ENCODE data around the gene MAN1B1.
"Not testable (repeated sequence)": the region's sequence is repeated elsewhere in the genome, so short reads cannot be mapped to it uniquely, and the experiment has no call there.

The MAN1B1 gene

DNA sequence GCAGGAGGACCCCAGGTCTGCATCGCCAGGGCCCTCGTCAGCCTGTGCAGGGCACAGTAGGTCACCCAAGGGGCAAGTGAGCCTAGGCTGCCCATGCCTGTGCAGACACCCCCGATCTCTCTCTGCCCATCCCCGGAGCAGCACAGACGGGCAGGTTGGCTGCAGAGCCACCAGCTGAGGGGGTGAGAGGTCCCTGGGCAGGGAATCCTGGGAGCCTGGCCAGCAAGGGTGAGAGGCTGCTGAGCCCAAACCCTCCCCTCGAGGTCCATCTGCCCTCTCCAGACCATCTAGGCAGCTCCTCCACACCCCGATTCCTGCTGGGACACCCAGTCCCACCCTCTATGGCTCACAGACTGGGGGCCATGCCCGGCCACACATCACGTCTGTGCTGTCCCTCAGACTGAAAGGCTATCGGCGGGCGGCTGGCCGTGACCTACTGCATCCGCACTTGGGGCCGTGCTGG is 30.5 kb downstream of the MAN1B1 start:
- TF ChIP-seq, protein P1, sequence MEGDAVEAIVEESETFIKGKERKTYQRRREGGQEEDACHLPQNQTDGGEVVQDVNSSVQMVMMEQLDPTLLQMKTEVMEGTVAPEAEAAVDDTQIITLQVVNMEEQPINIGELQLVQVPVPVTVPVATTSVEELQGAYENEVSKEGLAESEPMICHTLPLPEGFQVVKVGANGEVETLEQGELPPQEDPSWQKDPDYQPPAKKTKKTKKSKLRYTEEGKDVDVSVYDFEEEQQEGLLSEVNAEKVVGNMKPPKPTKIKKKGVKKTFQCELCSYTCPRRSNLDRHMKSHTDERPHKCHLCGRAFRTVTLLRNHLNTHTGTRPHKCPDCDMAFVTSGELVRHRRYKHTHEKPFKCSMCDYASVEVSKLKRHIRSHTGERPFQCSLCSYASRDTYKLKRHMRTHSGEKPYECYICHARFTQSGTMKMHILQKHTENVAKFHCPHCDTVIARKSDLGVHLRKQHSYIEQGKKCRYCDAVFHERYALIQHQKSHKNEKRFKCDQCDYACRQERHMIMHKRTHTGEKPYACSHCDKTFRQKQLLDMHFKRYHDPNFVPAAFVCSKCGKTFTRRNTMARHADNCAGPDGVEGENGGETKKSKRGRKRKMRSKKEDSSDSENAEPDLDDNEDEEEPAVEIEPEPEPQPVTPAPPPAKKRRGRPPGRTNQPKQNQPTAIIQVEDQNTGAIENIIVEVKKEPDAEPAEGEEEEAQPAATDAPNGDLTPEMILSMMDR (IDR thresholded peaks at IDR 0.05; ENCODE audit: control insufficient read depth, extremely low read depth, insufficient read depth): no peak
- no peak for DNase-seq (ENCODE audit: low read depth)
- no peak overlapping the region for H3K4me3 ChIP-seq (ENCODE audit: low read depth, low read length)

DNA sequence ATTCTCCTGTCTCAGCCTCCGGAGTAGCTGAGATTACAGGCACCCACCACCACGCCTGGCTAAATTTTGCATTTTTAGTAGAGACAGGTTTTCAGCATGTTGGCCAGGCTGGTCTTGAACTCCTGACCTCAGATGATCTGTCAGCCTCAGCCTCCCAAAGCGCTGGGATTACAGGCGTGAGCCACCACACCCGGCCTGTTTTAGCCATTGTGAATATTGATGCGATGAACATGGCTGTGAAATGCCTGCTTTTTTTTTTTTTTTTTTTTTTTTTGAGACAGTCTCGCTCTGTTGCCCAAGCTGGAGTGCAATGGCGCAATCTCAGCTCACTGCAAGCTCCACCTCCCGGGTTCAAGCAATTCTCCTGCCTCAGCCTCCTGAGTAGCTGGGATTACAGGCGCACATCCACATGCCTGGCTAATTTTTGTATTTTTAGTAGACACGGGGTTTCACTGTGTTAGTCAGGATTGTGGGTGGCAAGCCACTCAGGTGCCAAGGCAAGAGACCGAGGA is 31.4 kb downstream of the MAN1B1 start:
- not testable (repeated sequence) for DNase-seq (ENCODE audit: low read depth); H3K4me3 ChIP-seq (ENCODE audit: low read depth, low read length)

DNA sequence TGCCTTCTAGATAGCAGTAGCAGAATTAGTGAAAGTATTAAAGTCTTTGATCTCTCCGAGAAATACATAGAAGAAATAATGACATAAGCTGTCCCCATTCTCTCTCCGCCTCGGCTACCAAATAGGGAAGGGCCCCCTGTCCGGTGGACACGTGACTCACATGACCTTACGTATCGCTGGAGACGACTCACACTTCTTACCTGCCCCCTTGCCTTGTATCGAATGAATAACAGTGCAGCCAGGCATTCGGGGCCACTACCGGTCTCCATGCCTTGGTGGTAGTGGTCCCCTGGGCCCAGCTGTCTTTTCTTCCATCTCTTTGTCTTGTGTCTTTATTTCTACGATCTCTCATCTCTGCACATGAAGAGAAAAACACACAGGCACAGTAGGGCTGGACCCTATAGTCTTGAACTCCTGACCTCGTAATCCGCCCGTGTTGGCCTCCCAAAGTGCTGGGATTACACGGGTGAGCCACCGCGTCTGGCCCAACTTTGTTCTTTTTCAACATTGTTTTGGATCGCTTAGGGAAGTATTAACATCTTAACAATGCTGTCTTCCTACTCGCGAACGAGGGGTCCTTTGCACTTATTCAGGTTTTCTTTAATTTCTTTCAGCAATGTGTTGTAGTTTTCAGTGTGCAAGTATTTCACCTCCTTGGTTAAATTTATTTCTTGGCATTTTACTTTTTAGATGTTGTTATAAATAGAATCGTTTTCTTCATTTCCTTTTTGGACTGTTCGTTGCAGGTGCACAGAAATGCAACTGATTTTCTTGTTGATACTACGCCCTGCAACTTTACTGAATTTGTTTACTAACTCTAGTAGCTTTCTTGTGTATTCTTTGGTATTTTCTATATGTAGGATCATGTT is 35.4 kb downstream of the MAN1B1 start:
- DNase-seq (ENCODE audit: low read depth); H3K4me3 ChIP-seq (ENCODE audit: low read depth, low read length): not testable (repeated sequence)

DNA sequence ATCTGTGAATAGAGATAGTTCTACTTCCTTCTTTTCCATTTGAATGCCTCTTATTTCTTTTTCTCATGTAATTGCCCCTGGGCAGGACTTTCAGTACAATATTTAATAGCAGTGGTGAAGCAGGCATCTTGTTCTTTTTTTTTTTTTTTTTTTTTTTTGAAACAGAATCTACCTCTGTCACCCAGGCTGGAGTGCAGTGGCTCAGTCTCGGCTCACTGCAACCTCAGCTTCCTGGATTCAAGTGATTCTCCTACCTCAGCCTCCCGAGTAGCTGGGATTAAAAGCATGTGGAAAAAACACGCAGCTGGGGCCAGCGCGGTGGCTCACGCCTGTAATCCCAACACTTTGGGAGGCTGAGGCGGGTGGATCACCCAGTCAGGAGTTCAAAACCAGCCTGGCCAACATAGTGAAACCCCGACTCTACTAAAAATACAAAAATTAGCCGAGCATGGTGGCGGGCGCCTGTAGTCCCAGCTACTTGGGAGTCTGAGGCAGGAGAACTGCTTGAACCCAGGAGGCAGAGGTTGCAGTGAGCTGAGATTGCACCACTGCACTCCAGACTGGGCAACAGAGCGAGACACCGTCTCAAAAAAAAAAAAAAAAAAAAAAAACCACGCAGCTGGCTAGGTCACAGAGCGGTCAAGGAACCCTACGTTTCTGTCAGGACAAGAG is 36.1 kb downstream of the MAN1B1 start:
- DNase-seq (ENCODE audit: low read depth): not testable (repeated sequence)

DNA sequence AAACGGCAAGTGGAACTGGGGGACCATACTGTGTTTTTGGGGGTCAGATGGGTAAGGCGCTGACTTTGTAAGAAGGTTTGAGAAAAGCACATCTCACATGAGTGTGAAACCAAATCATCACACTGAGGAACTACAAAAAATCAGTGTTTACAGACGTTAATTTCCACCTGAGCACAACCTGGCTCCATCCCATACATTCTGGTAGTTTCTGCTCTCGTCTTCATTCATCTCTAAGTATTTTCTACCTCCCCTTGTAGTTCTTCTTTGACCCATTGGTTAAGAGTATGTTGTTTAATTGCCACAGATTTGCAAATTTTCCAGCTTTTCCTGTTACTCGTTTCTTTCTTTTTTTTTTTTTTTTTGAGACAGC is 36.7 kb downstream of the MAN1B1 start:
- TF ChIP-seq, protein P1 (IDR thresholded peaks at IDR 0.05; ENCODE audit: control insufficient read depth, extremely low read depth, insufficient read depth): no peak
- no peak overlapping the region for H3K4me3 ChIP-seq (ENCODE audit: low read depth, low read length)
- DNase-seq (ENCODE audit: low read depth): no peak

More for the DNA sequence above, 36.1 kb downstream of the MAN1B1 start:
- H3K4me3 ChIP-seq (ENCODE audit: low read depth, low read length): not testable (repeated sequence)

DNA sequence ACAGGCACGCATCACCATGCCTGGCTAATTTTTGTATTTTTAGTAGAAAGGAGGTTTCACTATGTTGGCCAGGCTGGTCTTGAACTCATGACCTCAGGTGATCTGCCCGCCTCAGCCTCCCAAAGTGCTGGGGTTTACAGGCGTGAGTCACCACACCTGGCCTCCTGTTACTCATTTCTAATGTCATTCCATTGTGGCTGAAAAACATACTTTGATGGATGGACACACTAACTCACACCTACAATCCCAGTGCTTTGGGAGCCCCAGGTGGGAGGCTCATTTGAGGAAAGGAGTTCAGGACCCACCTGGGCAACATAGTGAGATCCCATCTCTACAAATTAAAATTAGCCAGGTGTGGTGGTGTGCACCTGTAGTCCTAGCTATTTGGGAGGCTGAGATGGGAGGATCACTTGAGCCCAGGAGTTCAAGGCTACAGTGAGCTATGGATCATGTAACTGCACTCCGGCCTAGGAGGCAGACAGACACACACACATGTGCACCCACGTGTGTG is 37.2 kb downstream of the MAN1B1 start:
- DNase-seq (ENCODE audit: low read depth); H3K4me3 ChIP-seq (ENCODE audit: low read depth, low read length): not testable (repeated sequence)

DNA sequence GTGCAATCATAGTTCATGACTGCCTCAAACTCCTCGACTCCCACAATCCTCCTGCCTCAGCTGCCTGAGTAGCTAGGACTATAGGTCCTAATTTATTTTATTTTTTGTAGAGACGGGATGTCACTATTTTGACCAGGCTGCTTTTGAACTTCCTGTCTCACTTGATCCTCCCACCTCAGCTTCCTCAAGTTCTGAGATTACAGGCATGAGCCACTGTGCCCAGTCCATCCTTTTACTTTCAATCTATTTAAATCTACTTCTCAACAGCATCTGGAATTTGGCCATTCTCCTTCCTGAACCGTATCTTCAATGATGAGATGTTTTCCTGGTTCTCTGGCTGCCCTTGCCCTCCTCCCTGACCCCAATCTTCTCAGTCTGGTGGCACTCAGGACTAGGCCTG is 40.0 kb downstream of the MAN1B1 start:
- peak overlapping the region; percentile 82 for H3K4me3 ChIP-seq (ENCODE audit: low read depth, low read length)
- no peak for DNase-seq (ENCODE audit: low read depth)
- TF ChIP-seq, protein P1 (IDR thresholded peaks at IDR 0.05; ENCODE audit: control insufficient read depth, extremely low read depth, insufficient read depth): no peak

DNA sequence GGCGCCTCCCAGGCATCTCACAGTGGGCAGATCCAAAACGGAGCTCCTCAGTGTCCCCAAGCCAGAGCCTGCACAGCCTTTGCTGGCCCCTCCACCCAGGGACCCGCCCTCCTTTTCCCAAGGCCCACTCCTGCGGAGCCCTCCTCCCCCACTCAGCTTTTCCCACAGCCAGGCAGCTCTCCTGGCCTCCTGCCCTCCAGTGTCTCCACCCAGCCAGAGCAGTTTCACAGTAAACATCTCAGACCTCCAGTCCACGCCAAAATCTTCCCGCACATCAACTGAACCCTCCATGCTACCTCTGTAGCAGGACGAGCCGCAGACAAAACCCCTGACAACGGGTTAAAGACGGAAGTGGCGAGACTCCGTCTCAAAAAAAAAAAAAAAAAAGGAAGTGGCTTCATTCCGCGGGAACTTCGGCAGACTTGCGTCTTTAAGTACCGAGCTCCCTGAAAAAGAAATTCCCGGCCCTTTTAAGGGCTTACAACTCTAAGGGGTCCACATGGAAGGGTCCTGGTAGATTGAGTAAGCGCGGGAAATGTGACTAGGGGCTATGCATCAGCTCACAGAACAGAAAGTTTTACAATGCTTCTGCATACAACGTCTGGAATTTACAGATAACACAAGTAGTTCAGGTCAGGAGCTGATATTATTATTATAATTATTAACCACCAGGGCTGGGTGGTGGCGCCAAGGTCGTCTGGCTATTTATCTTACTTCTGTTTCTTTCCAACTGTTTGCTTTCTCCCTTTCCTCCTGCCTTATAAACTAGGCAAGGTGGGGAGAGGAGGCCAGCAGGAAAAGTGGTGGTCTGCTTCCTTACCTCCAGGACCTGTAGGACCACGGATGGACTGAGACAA is 40.7 kb downstream of the MAN1B1 start:
- peak overlapping the region; percentile 82 for H3K4me3 ChIP-seq (ENCODE audit: low read depth, low read length)
- DNase-seq (ENCODE audit: low read depth): no peak
- TF ChIP-seq, protein P1 (IDR thresholded peaks at IDR 0.05; ENCODE audit: control insufficient read depth, extremely low read depth, insufficient read depth): no peak
